Measurements from ENCODE around the gene CASK. TPM values are rescaled to one million over a fixed set of nuclear protein-coding genes. Genes with fewer than 3 reads are reported as not detected.

Gene CASK
- total and polyA plus RNA-seq, 9 of the 15 experiments (the other 6 are each of a cell fraction or from before 2014, with no cell fraction given), result 1.3 to 7.4 (median 5.2) TPM

DNA sequence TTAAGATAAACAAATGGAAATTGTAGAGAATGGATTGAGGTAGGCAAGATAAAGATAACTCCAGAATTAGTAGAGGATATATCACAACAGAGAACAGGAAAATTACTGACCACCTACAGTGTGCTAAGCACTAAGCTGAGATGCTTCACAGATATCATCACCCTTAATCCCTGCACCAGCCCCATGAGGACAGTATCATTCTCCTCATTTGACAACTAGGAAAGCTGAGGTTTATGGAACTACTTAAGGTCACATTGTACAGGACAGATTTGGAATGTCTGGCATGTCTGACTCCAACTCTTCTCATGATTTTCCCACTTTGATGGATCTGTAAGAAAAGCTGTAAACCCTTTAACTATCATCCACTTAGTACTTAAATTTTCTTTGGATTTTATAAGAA, 95.5 kb downstream of the CASK start:
- ATAC-seq, result no peak
- DNase-seq (ENCODE audit: extremely low read depth in 1 of 4, low spot score in 3 of 4), result no peak
- TF ChIP-seq PTRF (tag; IDR thresholded peaks at IDR 0.05) (no peak), FOSL1 (tag; conservative IDR thresholded peaks at IDR 0.05) (no peak), ZFP36 (IDR thresholded peaks at IDR 0.05; ENCODE audit: low read depth, low read length, partially characterized antibody) (no peak), SUPT5H (IDR thresholded peaks at IDR 0.05) (no peak), PHB2 (IDR thresholded peaks at IDR 0.05; ENCODE audit: low read depth) (no peak), ZNF830 (CRISPR knock-in tag; IDR thresholded peaks at IDR 0.05) (no peak), CREM (IDR thresholded peaks at IDR 0.05; ENCODE audit: low read depth) (no peak)
- TF ChIP-seq, protein P1, sequence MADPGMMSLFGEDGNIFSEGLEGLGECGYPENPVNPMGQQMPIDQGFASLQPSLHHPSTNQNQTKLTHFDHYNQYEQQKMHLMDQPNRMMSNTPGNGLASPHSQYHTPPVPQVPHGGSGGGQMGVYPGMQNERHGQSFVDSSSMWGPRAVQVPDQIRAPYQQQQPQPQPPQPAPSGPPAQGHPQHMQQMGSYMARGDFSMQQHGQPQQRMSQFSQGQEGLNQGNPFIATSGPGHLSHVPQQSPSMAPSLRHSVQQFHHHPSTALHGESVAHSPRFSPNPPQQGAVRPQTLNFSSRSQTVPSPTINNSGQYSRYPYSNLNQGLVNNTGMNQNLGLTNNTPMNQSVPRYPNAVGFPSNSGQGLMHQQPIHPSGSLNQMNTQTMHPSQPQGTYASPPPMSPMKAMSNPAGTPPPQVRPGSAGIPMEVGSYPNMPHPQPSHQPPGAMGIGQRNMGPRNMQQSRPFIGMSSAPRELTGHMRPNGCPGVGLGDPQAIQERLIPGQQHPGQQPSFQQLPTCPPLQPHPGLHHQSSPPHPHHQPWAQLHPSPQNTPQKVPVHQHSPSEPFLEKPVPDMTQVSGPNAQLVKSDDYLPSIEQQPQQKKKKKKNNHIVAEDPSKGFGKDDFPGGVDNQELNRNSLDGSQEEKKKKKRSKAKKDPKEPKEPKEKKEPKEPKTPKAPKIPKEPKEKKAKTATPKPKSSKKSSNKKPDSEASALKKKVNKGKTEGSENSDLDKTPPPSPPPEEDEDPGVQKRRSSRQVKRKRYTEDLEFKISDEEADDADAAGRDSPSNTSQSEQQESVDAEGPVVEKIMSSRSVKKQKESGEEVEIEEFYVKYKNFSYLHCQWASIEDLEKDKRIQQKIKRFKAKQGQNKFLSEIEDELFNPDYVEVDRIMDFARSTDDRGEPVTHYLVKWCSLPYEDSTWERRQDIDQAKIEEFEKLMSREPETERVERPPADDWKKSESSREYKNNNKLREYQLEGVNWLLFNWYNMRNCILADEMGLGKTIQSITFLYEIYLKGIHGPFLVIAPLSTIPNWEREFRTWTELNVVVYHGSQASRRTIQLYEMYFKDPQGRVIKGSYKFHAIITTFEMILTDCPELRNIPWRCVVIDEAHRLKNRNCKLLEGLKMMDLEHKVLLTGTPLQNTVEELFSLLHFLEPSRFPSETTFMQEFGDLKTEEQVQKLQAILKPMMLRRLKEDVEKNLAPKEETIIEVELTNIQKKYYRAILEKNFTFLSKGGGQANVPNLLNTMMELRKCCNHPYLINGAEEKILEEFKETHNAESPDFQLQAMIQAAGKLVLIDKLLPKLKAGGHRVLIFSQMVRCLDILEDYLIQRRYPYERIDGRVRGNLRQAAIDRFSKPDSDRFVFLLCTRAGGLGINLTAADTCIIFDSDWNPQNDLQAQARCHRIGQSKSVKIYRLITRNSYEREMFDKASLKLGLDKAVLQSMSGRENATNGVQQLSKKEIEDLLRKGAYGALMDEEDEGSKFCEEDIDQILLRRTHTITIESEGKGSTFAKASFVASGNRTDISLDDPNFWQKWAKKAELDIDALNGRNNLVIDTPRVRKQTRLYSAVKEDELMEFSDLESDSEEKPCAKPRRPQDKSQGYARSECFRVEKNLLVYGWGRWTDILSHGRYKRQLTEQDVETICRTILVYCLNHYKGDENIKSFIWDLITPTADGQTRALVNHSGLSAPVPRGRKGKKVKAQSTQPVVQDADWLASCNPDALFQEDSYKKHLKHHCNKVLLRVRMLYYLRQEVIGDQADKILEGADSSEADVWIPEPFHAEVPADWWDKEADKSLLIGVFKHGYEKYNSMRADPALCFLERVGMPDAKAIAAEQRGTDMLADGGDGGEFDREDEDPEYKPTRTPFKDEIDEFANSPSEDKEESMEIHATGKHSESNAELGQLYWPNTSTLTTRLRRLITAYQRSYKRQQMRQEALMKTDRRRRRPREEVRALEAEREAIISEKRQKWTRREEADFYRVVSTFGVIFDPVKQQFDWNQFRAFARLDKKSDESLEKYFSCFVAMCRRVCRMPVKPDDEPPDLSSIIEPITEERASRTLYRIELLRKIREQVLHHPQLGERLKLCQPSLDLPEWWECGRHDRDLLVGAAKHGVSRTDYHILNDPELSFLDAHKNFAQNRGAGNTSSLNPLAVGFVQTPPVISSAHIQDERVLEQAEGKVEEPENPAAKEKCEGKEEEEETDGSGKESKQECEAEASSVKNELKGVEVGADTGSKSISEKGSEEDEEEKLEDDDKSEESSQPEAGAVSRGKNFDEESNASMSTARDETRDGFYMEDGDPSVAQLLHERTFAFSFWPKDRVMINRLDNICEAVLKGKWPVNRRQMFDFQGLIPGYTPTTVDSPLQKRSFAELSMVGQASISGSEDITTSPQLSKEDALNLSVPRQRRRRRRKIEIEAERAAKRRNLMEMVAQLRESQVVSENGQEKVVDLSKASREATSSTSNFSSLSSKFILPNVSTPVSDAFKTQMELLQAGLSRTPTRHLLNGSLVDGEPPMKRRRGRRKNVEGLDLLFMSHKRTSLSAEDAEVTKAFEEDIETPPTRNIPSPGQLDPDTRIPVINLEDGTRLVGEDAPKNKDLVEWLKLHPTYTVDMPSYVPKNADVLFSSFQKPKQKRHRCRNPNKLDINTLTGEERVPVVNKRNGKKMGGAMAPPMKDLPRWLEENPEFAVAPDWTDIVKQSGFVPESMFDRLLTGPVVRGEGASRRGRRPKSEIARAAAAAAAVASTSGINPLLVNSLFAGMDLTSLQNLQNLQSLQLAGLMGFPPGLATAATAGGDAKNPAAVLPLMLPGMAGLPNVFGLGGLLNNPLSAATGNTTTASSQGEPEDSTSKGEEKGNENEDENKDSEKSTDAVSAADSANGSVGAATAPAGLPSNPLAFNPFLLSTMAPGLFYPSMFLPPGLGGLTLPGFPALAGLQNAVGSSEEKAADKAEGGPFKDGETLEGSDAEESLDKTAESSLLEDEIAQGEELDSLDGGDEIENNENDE (IDR thresholded peaks at IDR 0.05; ENCODE audit: low read depth, low read length), result no peak
- TF ChIP-seq, protein P2, sequence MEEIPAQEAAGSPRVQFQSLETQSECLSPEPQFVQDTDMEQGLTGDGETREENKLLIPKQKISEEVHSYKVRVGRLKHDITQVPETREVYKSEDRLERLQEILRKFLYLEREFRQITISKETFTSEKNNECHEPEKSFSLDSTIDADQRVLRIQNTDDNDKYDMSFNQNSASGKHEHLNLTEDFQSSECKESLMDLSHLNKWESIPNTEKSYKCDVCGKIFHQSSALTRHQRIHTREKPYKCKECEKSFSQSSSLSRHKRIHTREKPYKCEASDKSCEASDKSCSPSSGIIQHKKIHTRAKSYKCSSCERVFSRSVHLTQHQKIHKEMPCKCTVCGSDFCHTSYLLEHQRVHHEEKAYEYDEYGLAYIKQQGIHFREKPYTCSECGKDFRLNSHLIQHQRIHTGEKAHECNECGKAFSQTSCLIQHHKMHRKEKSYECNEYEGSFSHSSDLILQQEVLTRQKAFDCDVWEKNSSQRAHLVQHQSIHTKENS (CRISPR knock-in tag; IDR thresholded peaks at IDR 0.05), result no peak

More for the DNA sequence above, 95.5 kb downstream of the CASK start:
- no TSS peak for BruUV-seq (replicated peaks)
- Histone ChIP-seq H3K4me3 (no peak overlapping the region), H3K36me3 (ENCODE audit: control insufficient read depth, insufficient read depth, low read length) (no peaks in the 10 kb centered on the region), H3K4me2 (ENCODE audit: insufficient read depth, low read length) (no peak overlapping the region), H3K27me3 (ENCODE audit: control insufficient read depth in 2 of 2, insufficient read depth in 2 of 2, low read length in 2 of 2) (no peaks in the 10 kb centered on the region), H3K79me2 (ENCODE audit: control insufficient read depth, insufficient read depth, low read length) (no peaks in the 10 kb centered on the region), H3K9me3 (replicated peaks; ENCODE audit: control insufficient read depth, insufficient read depth, low read depth, low read length) (no peaks in the 10 kb centered on the region), H3K9me1 (ENCODE audit: control insufficient read depth, insufficient read depth, low read length) (no peaks in the 10 kb centered on the region), H2AFZ (ENCODE audit: low read depth, low read length) (no peak overlapping the region), H4K20me1 (replicated peaks; ENCODE audit: control insufficient read depth, insufficient read depth, low read length) (no peaks in the 10 kb centered on the region), H3K4me1 (replicated peaks in 1 of 2; ENCODE audit: control insufficient read depth in 2 of 2, insufficient read depth in 2 of 2, low read length in 2 of 2) (no peaks in the 10 kb centered on the region; a peak in 1 of 5 replicates), H3K27ac (ENCODE audit: extremely low read depth, low read depth, low read length) (no peak overlapping the region), H3K9ac (ENCODE audit: insufficient read depth in 1 of 2, low read depth in 2 of 2, low read length in 2 of 2) (no peak overlapping the region)
- ChIA-PET POLR2A (no interaction called here), CTCF (ENCODE audit: low intra/inter-chr PET ratio) (no interaction called here)
- in situ Hi-C loops (cut with MboI), result no loop called here
- FAIRE-seq, result no peak
- intact Hi-C loops (cut with micrococcal nuclease), result no loop called here
